ENCODE data around the gene LGSN.

- no peak for TF ChIP-seq MAX (IDR thresholded peaks at IDR 0.05)
- no peak for TF ChIP-seq POLR2A (IDR thresholded peaks at IDR 0.05; ENCODE audit: control extremely low read depth in 1 of 2, low read depth in 2 of 2, low read length in 2 of 2)
- TF ChIP-seq HDAC6 (IDR thresholded peaks at IDR 0.05; ENCODE audit: low read depth, low read length), result no peak
- no peak for TF ChIP-seq TCF12 (IDR thresholded peaks at IDR 0.05; ENCODE audit: low read depth, low read length)
- TF ChIP-seq CHD2 (IDR thresholded peaks at IDR 0.05; ENCODE audit: low read length), result no peak
- TF ChIP-seq CEBPB (IDR thresholded peaks at IDR 0.05; ENCODE audit: low read depth, low read length), result no peak
- no peak for TF ChIP-seq CTCF (IDR thresholded peaks at IDR 0.05; ENCODE audit: control extremely low read depth in 1 of 3, insufficient read depth in 1 of 3, low read depth in 1 of 3, low read length in 3 of 3)
- no peak for TF ChIP-seq POLR2AphosphoS5 (IDR thresholded peaks at IDR 0.05; ENCODE audit: low read depth, low read length)
- TF ChIP-seq RBBP5 (IDR thresholded peaks at IDR 0.05; ENCODE audit: borderline replicate concordance, low read depth, low read length), result no peak
- no peak for TF ChIP-seq USF2 (IDR thresholded peaks at IDR 0.05; ENCODE audit: low read length)
These were observed 16.3 kb downstream of the LGSN start for GRCh38 chr6:63303476-63303875.

Data from H1 (cell line).